Measurements from ENCODE around the gene HECTD2.

The HECTD2 gene

GRCh38 chr10:91420868-91421267 is 10.7 kb downstream of the HECTD2 start:
- Histone ChIP-seq H3F3A (ENCODE audit: low read depth) (no peaks in the 10 kb centered on the region), H3K4me3 (ENCODE audit: low read length, poor library complexity, severe bottlenecking) (no peak overlapping the region), H3K9me2 (replicated peaks; ENCODE audit: low read depth, low read length) (no peaks in the 10 kb centered on the region), H3K4me1 (ENCODE audit: insufficient read depth, low read length, poor library complexity, severe bottlenecking) (peaks cover 6% of the 10 kb centered on the region), H3K27me3 (ENCODE audit: insufficient read depth, low read length, poor library complexity, severe bottlenecking) (no peaks in the 10 kb centered on the region), H3K9ac (ENCODE audit: low read depth, low read length, poor library complexity, severe bottlenecking) (no peak overlapping the region), H3K9me3 (ENCODE audit: insufficient read depth, low read depth, low read length) (no peaks in the 10 kb centered on the region), H3K79me2 (ENCODE audit: insufficient read depth, low read length) (0 out of 2 replicates have a peak, but pooled peaks cover 4% of the 10 kb centered on the region), H2AFZ (ENCODE audit: low read length) (no peak overlapping the region), H3K4me2 (ENCODE audit: low read depth, low read length, poor library complexity, severe bottlenecking) (no peak overlapping the region), H4K20me1 (ENCODE audit: insufficient read depth, low read length, poor library complexity, severe bottlenecking) (peaks cover 8% of the 10 kb centered on the region), H3K36me3 (ENCODE audit: insufficient read depth, low read length) (no peaks in the 10 kb centered on the region)
- TF ChIP-seq CTCF (conservative IDR thresholded peaks at IDR 0.05; ENCODE audit: low read length): no peak
- TF ChIP-seq EZH2phosphoT487 (IDR thresholded peaks at IDR 0.05; ENCODE audit: borderline replicate concordance): no peak

GRCh38 chr10:91422915-91423314 is 12.8 kb downstream of the HECTD2 start:
- H3K4me3 ChIP-seq (ENCODE audit: low read length, poor library complexity, severe bottlenecking): no peak overlapping the region
- no peaks in the 10 kb centered on the region for H3F3A ChIP-seq (ENCODE audit: low read depth)
- no peaks in the 10 kb centered on the region for H3K4me1 ChIP-seq (ENCODE audit: insufficient read depth, low read length, poor library complexity, severe bottlenecking)
- no peaks in the 10 kb centered on the region for H3K9me2 ChIP-seq (replicated peaks; ENCODE audit: low read depth, low read length)
- no peak overlapping the region for H3K4me2 ChIP-seq (ENCODE audit: low read depth, low read length, poor library complexity, severe bottlenecking)
- H3K27me3 ChIP-seq (ENCODE audit: insufficient read depth, low read length, poor library complexity, severe bottlenecking): no peaks in the 10 kb centered on the region
- H3K9ac ChIP-seq (ENCODE audit: low read depth, low read length, poor library complexity, severe bottlenecking): no peak overlapping the region
- no peak for TF ChIP-seq EZH2phosphoT487 (IDR thresholded peaks at IDR 0.05; ENCODE audit: borderline replicate concordance)
- H3K36me3 ChIP-seq (ENCODE audit: insufficient read depth, low read length): no peaks in the 10 kb centered on the region
- H4K20me1 ChIP-seq (ENCODE audit: insufficient read depth, low read length, poor library complexity, severe bottlenecking): no peaks in the 10 kb centered on the region
- 0 out of 2 replicates have a peak, but pooled peaks cover 4% of the 10 kb centered on the region for H3K79me2 ChIP-seq (ENCODE audit: insufficient read depth, low read length)
- H3K9me3 ChIP-seq (ENCODE audit: insufficient read depth, low read depth, low read length): no peaks in the 10 kb centered on the region
- no peak overlapping the region for H2AFZ ChIP-seq (ENCODE audit: low read length)

GRCh38 chr10:91424016-91424415 is 13.9 kb downstream of the HECTD2 start:
- Histone ChIP-seq H3K27me3 (ENCODE audit: insufficient read depth, low read length, poor library complexity, severe bottlenecking) (no peaks in the 10 kb centered on the region), H3K4me3 (ENCODE audit: low read length, poor library complexity, severe bottlenecking) (no peak overlapping the region), H3K4me1 (ENCODE audit: insufficient read depth, low read length, poor library complexity, severe bottlenecking) (no peaks in the 10 kb centered on the region), H3K9me3 (ENCODE audit: insufficient read depth, low read depth, low read length) (no peaks in the 10 kb centered on the region), H4K20me1 (ENCODE audit: insufficient read depth, low read length, poor library complexity, severe bottlenecking) (no peaks in the 10 kb centered on the region), H3K36me3 (ENCODE audit: insufficient read depth, low read length) (no peaks in the 10 kb centered on the region), H2AFZ (ENCODE audit: low read length) (no peak overlapping the region), H3K4me2 (ENCODE audit: low read depth, low read length, poor library complexity, severe bottlenecking) (no peak overlapping the region), H3K9me2 (replicated peaks; ENCODE audit: low read depth, low read length) (no peaks in the 10 kb centered on the region), H3K9ac (ENCODE audit: low read depth, low read length, poor library complexity, severe bottlenecking) (no peak overlapping the region), H3F3A (ENCODE audit: low read depth) (no peaks in the 10 kb centered on the region), H3K79me2 (ENCODE audit: insufficient read depth, low read length) (0 out of 2 replicates have a peak, but pooled peaks cover 4% of the 10 kb centered on the region)
- no peak for TF ChIP-seq EZH2phosphoT487 (IDR thresholded peaks at IDR 0.05; ENCODE audit: borderline replicate concordance)
- no peak for TF ChIP-seq CTCF (conservative IDR thresholded peaks at IDR 0.05; ENCODE audit: low read length)

GRCh38 chr10:91432175-91432574 is 22.0 kb downstream of the HECTD2 start:
- no peaks in the 10 kb centered on the region for H4K20me1 ChIP-seq (ENCODE audit: insufficient read depth, low read length, poor library complexity, severe bottlenecking)
- no peak overlapping the region for H3K4me3 ChIP-seq (ENCODE audit: low read length, poor library complexity, severe bottlenecking)
- no peaks in the 10 kb centered on the region for H3K27me3 ChIP-seq (ENCODE audit: insufficient read depth, low read length, poor library complexity, severe bottlenecking)
- no peak overlapping the region for H2AFZ ChIP-seq (ENCODE audit: low read length)
- no peak overlapping the region for H3K9ac ChIP-seq (ENCODE audit: low read depth, low read length, poor library complexity, severe bottlenecking)
- no peaks in the 10 kb centered on the region for H3K4me1 ChIP-seq (ENCODE audit: insufficient read depth, low read length, poor library complexity, severe bottlenecking)
- no peaks in the 10 kb centered on the region for H3F3A ChIP-seq (ENCODE audit: low read depth)
- peaks cover 3% of the 10 kb centered on the region; the same call in 1 of the 2 replicates for H3K36me3 ChIP-seq (ENCODE audit: insufficient read depth, low read length)
- H3K79me2 ChIP-seq (ENCODE audit: insufficient read depth, low read length): no peaks in the 10 kb centered on the region
- no peak for TF ChIP-seq CTCF (conservative IDR thresholded peaks at IDR 0.05; ENCODE audit: low read length)
- TF ChIP-seq EZH2phosphoT487 (IDR thresholded peaks at IDR 0.05; ENCODE audit: borderline replicate concordance): no peak
- no peaks in the 10 kb centered on the region for H3K9me2 ChIP-seq (replicated peaks; ENCODE audit: low read depth, low read length)
- H3K9me3 ChIP-seq (ENCODE audit: insufficient read depth, low read depth, low read length): no peaks in the 10 kb centered on the region
- H3K4me2 ChIP-seq (ENCODE audit: low read depth, low read length, poor library complexity, severe bottlenecking): no peak overlapping the region
